Suprapubic skin (tissue), 3 donors: ENCODE measurements around the gene TMF1.

Experiments used
- CTCF ChIP-seq, 2 donors: fragments of 200-600 bp in 1 of 2; fragments of 450-650 bp in 1 of 2; sonication (generic) in 1 of 2; IDR thresholded peaks; one replicate each; pipeline ENCODE4 v1.5.1; 2016 to 2019; ENCODE audit warnings: antibody characterized with exemption in 2 of 2, mild to moderate bottlenecking in 1 of 2, moderate library complexity in 1 of 2
- POLR2A ChIP-seq, 2 donors: fragments of 450-650 bp; IDR thresholded peaks; one replicate each; pipeline ENCODE4 v1.6.1; 2017; ENCODE audit warnings: antibody characterized with exemption in 2 of 2, mild to moderate bottlenecking in 2 of 2, moderate library complexity in 2 of 2

GRCh38 chr3:69079269-69080159 is 27.4 kb upstream of the TMF1 start:
- TF ChIP-seq CTCF (IDR thresholded peaks at IDR 0.05) = no peak
- TF ChIP-seq POLR2A (IDR thresholded peaks at IDR 0.05) = no peak
